ENCODE data around the gene BMAL2.

Gene BMAL2

GRCh38 chr12:27359578-27360340, 27.1 kb downstream of the BMAL2 start:
- no peak for DNase-seq (ENCODE audit: low spot score)

- DNase-seq (ENCODE audit: low spot score): no peak
Observed at GRCh38 chr12:27361372-27361771, 28.7 kb downstream of the BMAL2 start.

- DNase-seq (ENCODE audit: low spot score): no peak
Observed at GRCh38 chr12:27366621-27367020, 34.0 kb downstream of the BMAL2 start.

- DNase-seq (ENCODE audit: low spot score): no peak
Observed at GRCh38 chr12:27367078-27367477, 34.4 kb downstream of the BMAL2 start.

GRCh38 chr12:27382171-27382795, 49.6 kb downstream of the BMAL2 start:
- no peak for DNase-seq (ENCODE audit: low spot score)
